IMR-90 (cell line): Measurements from ENCODE around the gene NOMO2. TPM values are rescaled to one million over a fixed set of nuclear protein-coding genes. Genes with fewer than 3 reads are reported as not detected.
"Not testable (repeated sequence)": the region's sequence is repeated elsewhere in the genome, so short reads cannot be mapped to it uniquely, and the experiment has no call there.

Experiments used
- ATAC-seq: fragments of 200-7000 bp; cut with Tn5 transposase; 2 replicates; pipeline ENCODE4 v1.9.1; 2020; ENCODE audit warnings: low read depth, mild to moderate bottlenecking, moderate library complexity
- BruUV-seq: library from RNA; stranded (reverse); fragments of 400-500 nt; replicated peaks from 2 replicates; lab custom pipeline; 2021; lab: Mats Ljungman, UMichigan
- CTCF ChIA-PET: fragments of 300-600 bp; formaldehyde crosslinking; extraction: SDS; loops from one replicate; lab custom pipeline; 2021; ENCODE audit warnings: antibody characterized with exemption; lab: Yijun Ruan, JAX
- POLR2A ChIA-PET: fragments of 300-600 bp; sonication (Branson Sonifier 250); formaldehyde crosslinking; loops from one replicate; lab custom pipeline; 2022; ENCODE audit warnings: antibody characterized with exemption; ENCODE audit not compliant: unreplicated experiment; lab: Charles Lee
- DNase-seq: peaks from one replicate; pipeline ENCODE4 v3.0.0; 2013
- H2AFZ ChIP-seq: replicated peaks from 2 replicates; pipeline ENCODE3; 2013; ENCODE audit warnings: low read length, mild to moderate bottlenecking; ENCODE audit not compliant: poor library complexity
- H2AK5ac ChIP-seq: 2 replicates; pipeline ENCODE4 v1.6.1; 2013; ENCODE audit warnings: low read depth, low read length, inconsistent platforms
- H2AK9ac ChIP-seq: replicated peaks from 2 replicates; pipeline ENCODE3; 2013; ENCODE audit warnings: mild to moderate bottlenecking, low read depth, low read length, moderate library complexity; ENCODE audit not compliant: poor library complexity
- H2BK120ac ChIP-seq: 2 replicates; pipeline ENCODE4 v1.6.1; 2013; ENCODE audit warnings: low read depth, low read length, inconsistent platforms
- H2BK15ac ChIP-seq: 3 replicates; pipeline ENCODE4 v1.6.1; 2013; ENCODE audit warnings: low read depth, low read length, inconsistent platforms
- H2BK20ac ChIP-seq: 2 replicates; pipeline ENCODE4 v1.6.1; 2013; ENCODE audit warnings: low read depth, mild to moderate bottlenecking, inconsistent platforms, low read length, moderate library complexity
- H2BK5ac ChIP-seq: 2 replicates; pipeline ENCODE4 v1.6.1; 2013; ENCODE audit warnings: mild to moderate bottlenecking, low read depth, low read length, inconsistent platforms; ENCODE audit not compliant: poor library complexity, severe bottlenecking
- H3K14ac ChIP-seq: replicated peaks from 2 replicates; pipeline ENCODE4 v1.6.1; 2013; ENCODE audit warnings: low read depth, low read length, inconsistent platforms
- H3K18ac ChIP-seq: 2 replicates; pipeline ENCODE4 v1.6.1; 2013; ENCODE audit warnings: low read depth, low read length, control low read depth
- H3K23ac ChIP-seq: 2 replicates; pipeline ENCODE4 v1.6.1; 2013; ENCODE audit warnings: low read depth, low read length, inconsistent platforms
- H3K27ac ChIP-seq: 2 replicates; pipeline ENCODE4 v1.5.1; 2013; ENCODE audit warnings: mild to moderate bottlenecking, control low read depth, low read length; ENCODE audit not compliant: insufficient read depth
- H3K27me3 ChIP-seq: 2 replicates; pipeline ENCODE4 v1.6.1; 2013; ENCODE audit warnings: low read length; ENCODE audit not compliant: control insufficient read depth, insufficient read depth
- H3K36me3 ChIP-seq: 2 replicates; pipeline ENCODE4 v1.6.1; 2013; ENCODE audit warnings: low read length, mixed read lengths; ENCODE audit not compliant: control insufficient read depth, insufficient read depth
- H3K4ac ChIP-seq: 2 replicates; pipeline ENCODE4 v1.6.1; 2013; ENCODE audit warnings: low read depth, low read length, inconsistent platforms
- H3K4me1 ChIP-seq: 2 replicates; pipeline ENCODE4 v1.6.1; 2013; ENCODE audit warnings: low read length, mixed read lengths; ENCODE audit not compliant: control insufficient read depth, insufficient read depth
- H3K4me2 ChIP-seq: 2 replicates; pipeline ENCODE4 v1.6.1; 2013; ENCODE audit warnings: low read depth, mild to moderate bottlenecking, control low read depth, low read length, moderate library complexity
- H3K4me3 ChIP-seq: 2 replicates; pipeline ENCODE4 v1.5.1; 2013; ENCODE audit warnings: low read depth, mild to moderate bottlenecking, control low read depth, low read length, moderate library complexity; ENCODE audit not compliant: insufficient read depth
- H3K56ac ChIP-seq: 2 replicates; pipeline ENCODE4 v1.6.1; 2013; ENCODE audit warnings: low read length, inconsistent platforms; ENCODE audit not compliant: insufficient read depth; ENCODE audit errors: extremely low read depth
- H3K79me1 ChIP-seq, 2 experiments: 2 replicates each; pipeline ENCODE4 v1.6.1; 2013; ENCODE audit warnings: low read length in 2 of 2, inconsistent platforms in 1 of 2, low read depth in 1 of 2
- H3K9ac ChIP-seq: 2 replicates; pipeline ENCODE4 v1.6.1; 2013; ENCODE audit warnings: low read depth, low read length, control low read depth
- H3K9me1 ChIP-seq: 2 replicates; pipeline ENCODE4 v1.6.1; 2013; ENCODE audit warnings: low read length, inconsistent platforms; ENCODE audit not compliant: insufficient read depth
- H3K9me3 ChIP-seq: 2 replicates; pipeline ENCODE4 v1.6.1; 2013; ENCODE audit warnings: low read length; ENCODE audit not compliant: control insufficient read depth, insufficient read depth
- H4K20me1 ChIP-seq: 2 replicates; pipeline ENCODE4 v1.6.1; 2013; ENCODE audit warnings: low read length, inconsistent platforms; ENCODE audit not compliant: insufficient read depth
- H4K5ac ChIP-seq: 2 replicates; pipeline ENCODE4 v1.6.1; 2013; ENCODE audit warnings: mild to moderate bottlenecking, low read depth, low read length, control low read depth
- H4K8ac ChIP-seq, 2 experiments: 2 replicates each; pipeline ENCODE4 v1.6.1; 2013; ENCODE audit warnings: low read depth in 2 of 2, low read length in 2 of 2, control low read depth in 1 of 2, inconsistent platforms in 1 of 2
- H4K91ac ChIP-seq: 2 replicates; pipeline ENCODE4 v1.6.1; 2013; ENCODE audit warnings: low read depth, low read length, inconsistent platforms; ENCODE audit not compliant: insufficient read depth
- WGBS, 2 experiments: methylation state at CpG; one replicate each; pipeline versions ENCODE4 v1.1.5 to v1.1.7; 2013; ENCODE audit warnings: missing lambda C conversion rate in 2 of 2; ENCODE audit not compliant: insufficient read length in 1 of 2; ENCODE audit errors: extremely low coverage in 2 of 2; 5-methylcytosine and 5-hydroxymethylcytosine counted together
- dilution Hi-C: fragments of 300-500 bp; cut with HindIII; formaldehyde crosslinking; loops from one replicate; pipeline ENCODE4 v1.14.3; 2018; ENCODE audit warnings: low sequenced_read_pairs; ENCODE audit not compliant: unreplicated experiment
- in situ Hi-C: fragments of 300-500 bp; cut with MboI; formaldehyde crosslinking; loops from 3 replicates; pipeline ENCODE4 v1.14.3; 2019; ENCODE audit warnings: low sequenced_read_pairs, inconsistent platforms, mixed read lengths
- intact Hi-C: fragments of 100-400 bp; cut with micrococcal nuclease; formaldehyde crosslinking; loops from 2 replicates; pipeline ENCODE4 v1.10.0; 2022
- polyA plus RNA-seq, 3 experiments: library from polyadenylated mRNA; depleted of rRNA; stranded (reverse); fragments of >200 nt; gene quantifications; 2 replicates each; pipeline ENCODE4 v1.2.3, GENCODE V29; 2012; ENCODE audit warnings: low replicate concordance in 1 of 3
- total RNA-seq: library from RNA; depleted of rRNA; stranded (reverse); fragments of >200 nt; gene quantifications from 2 replicates; pipeline ENCODE4 v1.2.3, GENCODE V29; 2012

Gene NOMO2
- total and polyA plus RNA-seq, 2 of the 4 experiments (the other 2 are of a cell fraction), result 103 to 184 TPM

DNA sequence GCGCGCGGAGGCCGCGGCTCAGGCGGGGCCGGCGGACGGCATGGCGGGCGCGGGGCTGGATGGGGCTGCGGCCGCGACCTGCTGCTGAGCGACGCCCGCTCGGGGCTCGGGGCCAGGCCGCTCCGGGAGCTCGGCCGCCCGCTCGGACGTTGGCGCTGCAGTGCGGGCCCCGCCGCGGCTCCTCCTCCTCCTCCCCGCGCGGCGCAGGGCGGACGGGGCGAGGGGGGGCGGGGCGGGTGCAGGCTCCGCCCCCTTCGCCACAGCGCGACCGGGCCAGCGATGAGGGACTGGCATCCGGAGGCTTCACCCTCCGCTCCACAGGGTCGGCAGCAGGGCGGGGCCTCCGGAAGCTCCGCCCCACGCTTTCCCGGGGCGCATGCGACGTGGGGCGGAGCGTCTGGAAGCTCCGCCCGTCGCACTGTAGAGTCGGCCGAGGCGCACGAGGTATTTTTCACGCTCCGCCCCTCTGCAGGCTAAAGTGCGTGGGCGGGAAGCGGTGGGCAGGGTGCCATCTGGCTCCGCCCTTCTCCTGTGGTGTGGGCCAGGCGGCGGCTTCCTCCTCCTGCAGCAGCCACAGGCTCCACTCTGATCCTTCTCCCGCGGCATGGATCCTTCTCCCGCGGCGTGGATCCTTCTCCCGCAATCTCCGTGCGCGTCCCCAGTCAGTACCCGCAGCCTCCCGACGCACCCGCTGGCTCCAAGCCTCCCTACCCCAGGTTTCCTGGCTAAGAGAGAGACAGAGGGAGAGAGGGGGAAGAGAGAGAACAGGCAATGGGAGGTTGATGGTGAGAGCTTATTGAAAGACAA lies 159.8 kb downstream of the NOMO2 start:
- H2BK120ac ChIP-seq, H2AK5ac ChIP-seq, POLR2A ChIA-PET, H2AK9ac ChIP-seq, H3K9ac ChIP-seq, H3K36me3 ChIP-seq, H3K4ac ChIP-seq, H3K27me3 ChIP-seq, dilution Hi-C loops, DNase-seq, H3K56ac ChIP-seq, H2BK15ac ChIP-seq, BruUV-seq, H3K27ac ChIP-seq, H3K9me1 ChIP-seq, H3K4me2 ChIP-seq, H4K20me1 ChIP-seq, H4K8ac ChIP-seq, H4K5ac ChIP-seq, H2AFZ ChIP-seq, H3K23ac ChIP-seq, H2BK5ac ChIP-seq, H2BK20ac ChIP-seq, H3K18ac ChIP-seq, in situ Hi-C loops, H3K4me1 ChIP-seq, CTCF ChIA-PET, H3K4me3 ChIP-seq, H3K79me1 ChIP-seq, H3K9me3 ChIP-seq, intact Hi-C loops, H3K14ac ChIP-seq, H4K91ac ChIP-seq: not testable (repeated sequence)
- peak; percentile 94 for ATAC-seq
- WGBS, 2 experiments, result no CpG with 5 or more reads among the region's 88 CpGs

DNA sequence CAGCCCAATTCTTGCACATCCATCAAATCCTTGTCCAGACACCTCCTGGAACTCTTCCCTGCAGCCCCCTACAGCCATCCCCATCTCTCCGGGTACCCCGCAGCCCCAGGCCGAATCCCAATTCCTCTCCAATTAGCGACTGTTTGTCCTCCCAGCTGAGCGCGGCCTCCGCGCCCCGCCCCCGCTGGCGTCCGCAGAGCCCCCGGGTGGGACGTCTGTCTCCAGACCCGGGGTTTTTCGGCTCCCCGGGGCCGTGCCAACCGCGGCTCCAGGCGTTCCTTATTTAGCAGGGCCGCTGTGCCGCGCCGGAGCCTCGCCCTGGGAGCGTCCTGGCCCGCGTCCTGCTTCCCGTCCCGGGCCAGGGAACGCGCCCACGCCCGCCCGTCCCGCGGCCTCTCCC lies 160.7 kb downstream of the NOMO2 start:
- H2AK5ac ChIP-seq, H3K4me2 ChIP-seq, intact Hi-C loops, POLR2A ChIA-PET, H2BK15ac ChIP-seq, BruUV-seq, H3K27ac ChIP-seq, H3K18ac ChIP-seq, H3K9me1 ChIP-seq, DNase-seq, H2BK5ac ChIP-seq, H3K23ac ChIP-seq, H4K91ac ChIP-seq, ATAC-seq, H2AK9ac ChIP-seq, dilution Hi-C loops, H3K56ac ChIP-seq, H3K9me3 ChIP-seq, H2BK20ac ChIP-seq, H3K4ac ChIP-seq, H3K36me3 ChIP-seq, H3K14ac ChIP-seq, H4K20me1 ChIP-seq, H3K9ac ChIP-seq, H2BK120ac ChIP-seq, H3K4me1 ChIP-seq, H4K8ac ChIP-seq, H3K27me3 ChIP-seq, H4K5ac ChIP-seq, H2AFZ ChIP-seq, CTCF ChIA-PET, H3K79me1 ChIP-seq, in situ Hi-C loops: not testable (repeated sequence)
- peak overlapping the region; percentile 51 for H3K4me3 ChIP-seq
- no CpG with 5 or more reads among the region's 38 CpGs for WGBS, 2 experiments
